ENCODE results near the gene OPCML.

Gene OPCML

DNA sequence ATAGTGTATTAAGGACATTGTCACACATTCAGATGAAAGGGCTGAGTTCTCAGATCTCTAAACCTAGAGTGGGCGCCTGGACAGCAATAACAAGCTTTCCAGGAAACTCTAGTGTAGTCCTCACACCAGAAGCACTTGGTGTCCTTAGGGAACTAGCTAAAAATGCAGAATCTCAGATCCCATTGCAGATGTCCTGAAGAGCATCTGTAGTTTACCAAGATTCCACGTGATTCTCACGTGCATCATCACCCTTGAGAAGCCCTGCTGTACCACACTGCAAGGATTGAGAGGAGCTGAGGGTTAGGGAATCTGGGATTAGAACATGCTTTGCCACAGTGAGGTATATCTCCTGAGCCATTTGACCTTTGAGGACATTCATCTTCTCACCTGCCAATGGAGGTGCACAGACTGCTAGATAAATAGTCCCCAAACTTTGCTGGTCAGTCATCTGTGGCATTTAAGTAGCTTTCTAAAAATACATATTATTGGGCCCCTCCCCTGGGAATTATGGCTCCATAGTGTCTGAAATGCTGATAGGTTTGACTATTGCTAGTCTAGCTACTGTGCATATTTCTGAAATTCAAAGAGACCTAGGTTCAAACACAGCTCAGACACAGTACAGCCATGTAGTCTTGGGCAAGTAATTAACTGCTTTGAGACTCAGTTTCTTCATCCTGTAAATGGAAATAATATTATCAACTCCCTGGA, 1068.9 kb downstream of the OPCML start:
- no peaks in the 10 kb centered on the region for H3K36me3 ChIP-seq (ENCODE audit: insufficient read depth, low read length)
- H3K9ac ChIP-seq (ENCODE audit: low read depth, low read length), result no peak overlapping the region
- H3K9me3 ChIP-seq (ENCODE audit: control insufficient read depth, insufficient read depth, low read length), result no peaks in the 10 kb centered on the region
- H3K4me1 ChIP-seq (ENCODE audit: insufficient read depth, low read length), result no peaks in the 10 kb centered on the region

DNA sequence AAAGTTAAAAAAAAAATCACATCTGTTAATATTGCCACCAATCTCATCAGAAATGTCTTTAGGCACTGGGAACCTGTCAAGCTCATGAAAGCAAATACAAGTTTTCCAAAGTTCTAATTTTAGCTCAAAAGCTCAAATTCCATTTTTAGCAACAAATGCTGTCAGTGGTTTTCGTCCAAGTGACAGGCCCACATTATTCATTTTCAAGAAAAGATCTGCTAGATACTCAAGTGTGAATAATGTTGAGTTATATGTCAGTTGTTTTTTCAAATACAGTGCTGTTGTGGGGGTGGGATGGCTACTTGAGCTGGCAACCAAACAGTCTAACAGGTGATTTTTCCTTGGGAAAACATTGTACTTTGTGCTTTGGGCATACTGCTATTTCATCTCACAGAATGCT, 1072.6 kb downstream of the OPCML start:
- Histone ChIP-seq H3K36me3 (ENCODE audit: insufficient read depth, low read length) (no peaks in the 10 kb centered on the region), H3K9ac (ENCODE audit: low read depth, low read length) (no peak overlapping the region), H3K9me3 (ENCODE audit: control insufficient read depth, insufficient read depth, low read length) (no peaks in the 10 kb centered on the region), H3K4me1 (ENCODE audit: insufficient read depth, low read length) (0 out of 2 replicates have a peak, but pooled peaks cover 6% of the 10 kb centered on the region)

DNA sequence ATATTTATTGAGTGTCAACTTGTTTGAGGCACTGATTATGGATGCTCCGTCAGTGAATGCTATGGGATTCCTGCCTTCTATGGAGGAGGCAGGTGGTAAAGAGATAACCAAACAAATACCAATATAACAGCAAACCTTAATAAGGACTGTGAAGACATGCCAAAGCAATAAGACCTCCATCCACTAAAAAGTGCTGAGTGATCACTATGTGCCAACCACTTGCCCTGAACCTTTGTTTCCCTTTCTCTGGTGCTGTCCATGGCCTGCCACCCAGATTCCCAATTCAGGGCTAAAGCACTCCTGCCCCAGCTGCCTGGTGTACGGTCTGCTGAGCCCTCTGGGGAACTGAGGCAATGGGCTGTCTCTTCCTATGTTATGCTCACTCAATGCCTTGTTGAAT, 1074.9 kb downstream of the OPCML start:
- Histone ChIP-seq H3K4me1 (ENCODE audit: insufficient read depth, low read length) (0 out of 2 replicates have a peak, but pooled peaks cover 6% of the 10 kb centered on the region), H3K9me3 (ENCODE audit: control insufficient read depth, insufficient read depth, low read length) (no peaks in the 10 kb centered on the region), H3K36me3 (ENCODE audit: insufficient read depth, low read length) (no peaks in the 10 kb centered on the region), H3K9ac (ENCODE audit: low read depth, low read length) (no peak overlapping the region)

DNA sequence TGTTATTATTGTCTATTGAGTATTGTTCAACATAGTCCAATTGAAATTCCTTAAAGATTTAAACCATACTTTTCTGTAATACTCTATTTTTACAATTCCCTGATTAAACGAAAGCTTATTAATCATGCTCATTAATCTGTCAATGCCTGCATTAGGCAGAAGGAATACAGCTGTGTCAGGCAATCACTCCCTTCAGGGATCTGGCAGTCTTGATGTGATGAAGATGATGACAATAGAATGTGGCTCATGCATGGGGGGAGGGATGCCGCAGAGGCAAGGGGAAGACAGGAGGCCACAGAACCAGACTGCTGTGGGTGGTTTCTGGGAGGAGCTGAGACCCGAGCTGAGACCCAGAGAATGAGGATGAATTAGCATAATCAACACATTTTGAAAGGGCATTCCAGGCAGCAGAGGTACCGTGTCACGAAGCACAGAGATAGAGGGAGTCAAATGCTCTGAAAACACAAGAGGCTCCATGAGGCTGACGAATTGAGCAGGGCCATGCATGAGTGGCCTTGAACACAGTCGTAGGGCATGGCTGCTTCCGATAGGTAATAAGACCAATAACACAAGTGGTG, 1075.5 kb downstream of the OPCML start:
- H3K9me3 ChIP-seq (ENCODE audit: control insufficient read depth, insufficient read depth, low read length), result no peaks in the 10 kb centered on the region
- H3K36me3 ChIP-seq (ENCODE audit: insufficient read depth, low read length), result no peaks in the 10 kb centered on the region
- peaks cover 10% of the 10 kb centered on the region for H3K4me1 ChIP-seq (ENCODE audit: insufficient read depth, low read length)
- H3K9ac ChIP-seq (ENCODE audit: low read depth, low read length), result no peak overlapping the region

DNA sequence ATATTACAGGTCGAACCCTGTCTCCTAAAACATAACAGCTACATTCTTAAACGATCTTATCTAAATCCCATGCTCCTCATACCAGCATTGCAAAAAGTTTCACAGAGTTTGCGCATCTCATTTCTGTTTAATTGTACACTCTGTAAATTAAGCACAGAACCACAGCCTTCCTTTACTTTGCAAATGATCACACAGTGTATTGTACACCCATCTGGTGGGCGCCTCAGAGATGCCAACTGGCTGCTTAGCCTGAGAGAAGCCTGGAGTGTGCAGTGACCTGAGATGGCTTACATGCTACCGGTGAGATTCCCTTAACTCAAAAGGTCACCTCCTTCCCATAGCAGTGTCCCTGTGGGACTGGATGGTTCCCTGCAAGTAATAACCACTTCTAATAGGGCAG, 1077.3 kb downstream of the OPCML start:
- no peaks in the 10 kb centered on the region for H3K9me3 ChIP-seq (ENCODE audit: control insufficient read depth, insufficient read depth, low read length)
- H3K36me3 ChIP-seq (ENCODE audit: insufficient read depth, low read length), result no peaks in the 10 kb centered on the region
- H3K4me1 ChIP-seq (ENCODE audit: insufficient read depth, low read length), result peaks cover 14% of the 10 kb centered on the region
- H3K9ac ChIP-seq (ENCODE audit: low read depth, low read length), result no peak overlapping the region

DNA sequence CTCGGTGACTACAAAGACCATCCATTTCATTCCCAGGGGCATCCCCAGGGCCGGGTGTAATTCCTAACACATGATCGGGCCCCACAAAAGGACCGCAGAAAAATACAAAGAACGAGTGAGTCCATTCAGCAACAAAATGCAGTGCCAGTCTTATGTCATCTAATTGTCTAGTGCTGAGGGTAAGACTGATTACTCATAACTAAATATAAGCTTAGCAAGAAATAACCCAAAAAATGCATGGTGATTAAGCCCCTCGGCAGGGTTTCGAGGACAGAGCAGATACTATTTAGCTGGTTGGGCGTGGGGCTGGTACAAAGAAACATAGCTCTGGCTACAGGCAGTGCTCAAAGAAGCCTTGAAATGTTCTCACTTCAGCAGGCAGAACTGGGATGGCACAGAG, 1078.9 kb downstream of the OPCML start:
- Histone ChIP-seq H3K9me3 (ENCODE audit: control insufficient read depth, insufficient read depth, low read length) (no peaks in the 10 kb centered on the region), H3K9ac (ENCODE audit: low read depth, low read length) (no peak overlapping the region), H3K4me1 (ENCODE audit: insufficient read depth, low read length) (peaks cover 14% of the 10 kb centered on the region), H3K36me3 (ENCODE audit: insufficient read depth, low read length) (no peaks in the 10 kb centered on the region)

DNA sequence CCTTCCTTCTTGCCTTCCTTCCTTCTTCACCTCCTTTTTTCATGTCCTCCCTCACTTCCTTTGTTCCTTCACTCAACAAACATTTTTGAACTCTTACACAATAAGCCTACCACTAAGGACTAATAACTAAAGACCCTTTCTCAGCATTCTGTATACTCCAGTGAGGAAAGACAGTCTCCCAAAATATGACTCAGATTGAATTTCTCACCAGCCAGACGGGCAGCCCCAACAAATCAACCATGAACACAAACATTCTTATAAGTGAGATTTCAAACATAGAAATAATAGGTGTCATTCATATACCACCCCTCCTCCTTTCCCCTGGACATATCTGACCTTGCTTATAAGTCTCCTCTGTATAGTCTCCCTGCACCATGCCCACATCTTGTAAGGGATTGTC, 1079.7 kb downstream of the OPCML start:
- no peaks in the 10 kb centered on the region for H3K9me3 ChIP-seq (ENCODE audit: control insufficient read depth, insufficient read depth, low read length)
- no peaks in the 10 kb centered on the region for H3K36me3 ChIP-seq (ENCODE audit: insufficient read depth, low read length)
- no peak overlapping the region for H3K9ac ChIP-seq (ENCODE audit: low read depth, low read length)
- peaks cover 14% of the 10 kb centered on the region for H3K4me1 ChIP-seq (ENCODE audit: insufficient read depth, low read length)

DNA sequence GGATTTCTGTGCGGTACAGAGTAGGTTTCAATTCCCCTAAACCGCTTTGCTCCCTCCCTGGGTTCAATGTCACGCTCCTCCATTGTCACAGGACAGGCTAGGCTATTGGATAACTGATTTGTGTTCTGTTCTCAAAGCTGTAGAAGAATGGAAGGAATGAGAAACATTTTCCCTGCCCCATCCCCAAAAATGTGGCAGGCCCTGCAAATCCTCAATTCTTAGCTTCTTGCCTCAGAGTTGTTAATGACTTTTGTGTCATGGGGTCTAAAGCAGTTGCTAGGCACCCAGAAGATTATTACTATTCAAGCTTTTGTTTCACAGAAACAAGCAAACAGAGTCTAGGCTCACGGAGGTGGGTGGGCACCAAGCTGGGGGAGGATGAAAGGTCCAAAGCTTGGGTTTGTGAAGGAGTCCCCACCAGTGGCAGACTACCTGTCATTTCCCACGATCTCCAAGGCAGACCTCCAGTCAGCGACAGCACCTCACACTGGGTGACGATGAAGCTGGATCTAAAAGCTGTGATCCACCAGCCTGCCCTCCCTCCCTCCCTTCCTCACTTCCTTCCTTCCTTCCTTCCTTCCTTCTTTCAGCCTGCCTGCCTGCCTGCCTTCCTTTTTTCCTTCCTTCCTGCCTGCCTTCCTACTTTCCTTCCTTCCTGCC, 1080.2 kb downstream of the OPCML start:
- H3K9me3 ChIP-seq (ENCODE audit: control insufficient read depth, insufficient read depth, low read length), result no peaks in the 10 kb centered on the region
- H3K36me3 ChIP-seq (ENCODE audit: insufficient read depth, low read length), result no peaks in the 10 kb centered on the region
- H3K9ac ChIP-seq (ENCODE audit: low read depth, low read length), result no peak overlapping the region
- H3K4me1 ChIP-seq (ENCODE audit: insufficient read depth, low read length), result peaks cover 13% of the 10 kb centered on the region

DNA sequence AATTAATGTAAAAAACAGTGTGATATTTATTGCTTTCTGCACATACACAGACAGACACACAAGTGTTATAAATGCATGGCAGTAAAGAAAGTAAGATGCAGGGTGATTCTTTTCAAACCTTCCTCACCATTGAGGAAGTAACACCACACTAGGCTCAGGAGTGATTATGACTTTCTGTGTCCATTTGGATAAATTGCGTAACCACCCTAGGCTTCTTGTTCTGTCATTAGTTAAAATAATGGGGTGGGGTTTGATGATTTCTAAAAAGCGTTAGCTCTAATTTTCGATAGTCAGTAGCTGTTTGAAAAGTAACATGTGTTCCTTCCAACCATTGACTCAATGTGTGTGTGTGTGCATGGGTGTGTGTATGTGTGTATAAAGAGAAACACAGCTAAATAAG, 1081.7 kb downstream of the OPCML start:
- no peaks in the 10 kb centered on the region for H3K36me3 ChIP-seq (ENCODE audit: insufficient read depth, low read length)
- H3K9ac ChIP-seq (ENCODE audit: low read depth, low read length), result no peak overlapping the region
- peaks cover 7% of the 10 kb centered on the region for H3K4me1 ChIP-seq (ENCODE audit: insufficient read depth, low read length)
- no peaks in the 10 kb centered on the region for H3K9me3 ChIP-seq (ENCODE audit: control insufficient read depth, insufficient read depth, low read length)

DNA sequence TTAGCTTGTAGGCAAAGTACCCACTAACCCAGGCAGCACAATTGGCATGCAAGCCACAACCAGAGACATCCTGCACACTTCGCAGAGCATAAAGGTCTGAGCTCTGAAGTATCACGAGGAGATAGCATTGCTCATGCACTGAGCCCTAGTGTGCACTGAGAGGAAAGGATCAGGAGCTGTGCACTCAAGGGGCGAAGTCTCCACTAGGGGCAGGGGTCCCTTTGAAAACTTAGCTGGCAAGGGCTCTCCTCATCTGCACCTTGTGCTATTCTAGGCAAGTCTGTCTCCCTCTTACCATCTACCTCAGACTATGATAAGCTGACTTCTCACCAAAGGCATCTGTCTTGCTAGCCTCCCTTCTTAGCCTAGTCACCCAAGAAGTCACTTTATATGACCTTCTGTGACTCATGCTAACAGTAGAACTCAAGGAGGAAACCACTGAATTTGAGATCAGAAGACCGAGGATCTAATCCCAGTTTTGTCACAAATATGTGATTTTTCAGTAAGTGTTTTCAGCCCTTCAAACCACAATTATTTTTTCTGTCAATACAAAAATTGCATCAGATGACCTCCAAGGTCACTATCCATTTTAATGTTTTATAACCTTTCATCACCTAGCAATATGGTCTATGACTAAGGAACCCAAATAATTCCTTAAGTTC, 1083.8 kb downstream of the OPCML start:
- Histone ChIP-seq H3K9ac (ENCODE audit: low read depth, low read length) (no peak overlapping the region), H3K36me3 (ENCODE audit: insufficient read depth, low read length) (no peaks in the 10 kb centered on the region), H3K9me3 (ENCODE audit: control insufficient read depth, insufficient read depth, low read length) (no peaks in the 10 kb centered on the region), H3K4me1 (ENCODE audit: insufficient read depth, low read length) (peaks cover 7% of the 10 kb centered on the region)

DNA sequence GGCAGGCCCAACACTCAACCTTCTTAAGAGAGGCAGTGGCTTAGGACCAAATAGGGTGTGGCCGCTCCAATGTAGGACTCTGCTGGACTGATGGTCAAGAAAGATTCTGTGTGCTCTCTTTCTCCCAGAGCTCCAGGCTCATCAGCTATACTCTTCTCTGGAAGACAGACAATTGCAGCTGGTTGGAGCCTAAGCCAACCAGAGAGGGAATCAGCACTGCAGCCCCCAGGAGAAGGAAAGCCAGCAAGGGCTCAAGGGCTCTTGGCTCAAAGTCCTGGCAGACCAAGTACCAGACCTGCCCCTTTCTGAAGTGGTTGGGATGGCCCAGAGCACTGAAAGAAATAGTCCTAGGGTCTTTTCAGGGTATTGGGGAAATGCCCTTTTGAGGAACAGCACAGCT, 1084.5 kb downstream of the OPCML start:
- Histone ChIP-seq H3K36me3 (ENCODE audit: insufficient read depth, low read length) (no peaks in the 10 kb centered on the region), H3K9me3 (ENCODE audit: control insufficient read depth, insufficient read depth, low read length) (no peaks in the 10 kb centered on the region), H3K4me1 (ENCODE audit: insufficient read depth, low read length) (peaks cover 7% of the 10 kb centered on the region)

DNA sequence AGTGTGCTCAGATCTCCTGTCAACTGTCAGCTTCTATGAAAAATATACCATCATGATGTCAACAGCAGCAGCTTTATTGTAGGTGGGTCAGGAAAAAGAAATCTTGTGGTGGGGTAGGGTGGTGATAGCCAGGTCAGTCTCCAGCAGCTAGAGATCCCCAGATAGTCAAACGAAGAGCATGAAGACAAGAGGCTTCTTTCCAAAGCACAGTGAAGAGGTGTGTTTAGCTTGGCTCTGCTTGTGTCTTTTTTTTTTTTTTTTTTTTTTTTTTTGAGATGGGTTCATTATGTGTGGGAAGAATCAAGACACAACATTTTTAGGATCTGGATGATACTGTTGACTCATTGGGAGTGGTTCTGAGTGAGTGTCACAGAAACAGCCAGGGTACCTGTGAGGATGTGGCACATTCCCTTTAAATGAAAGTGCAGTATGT, 1086.4 kb downstream of the OPCML start:
- H3K9ac ChIP-seq (ENCODE audit: low read depth, low read length), result no peak overlapping the region
- no peaks in the 10 kb centered on the region; the same call in 1 of the 2 replicates for H3K4me1 ChIP-seq (ENCODE audit: insufficient read depth, low read length)
- no peaks in the 10 kb centered on the region for H3K9me3 ChIP-seq (ENCODE audit: control insufficient read depth, insufficient read depth, low read length)
- H3K36me3 ChIP-seq (ENCODE audit: insufficient read depth, low read length), result no peaks in the 10 kb centered on the region

More for the DNA sequence above, 1084.5 kb downstream of the OPCML start:
- H3K9ac ChIP-seq (ENCODE audit: low read depth, low read length), result no peak overlapping the region

DNA sequence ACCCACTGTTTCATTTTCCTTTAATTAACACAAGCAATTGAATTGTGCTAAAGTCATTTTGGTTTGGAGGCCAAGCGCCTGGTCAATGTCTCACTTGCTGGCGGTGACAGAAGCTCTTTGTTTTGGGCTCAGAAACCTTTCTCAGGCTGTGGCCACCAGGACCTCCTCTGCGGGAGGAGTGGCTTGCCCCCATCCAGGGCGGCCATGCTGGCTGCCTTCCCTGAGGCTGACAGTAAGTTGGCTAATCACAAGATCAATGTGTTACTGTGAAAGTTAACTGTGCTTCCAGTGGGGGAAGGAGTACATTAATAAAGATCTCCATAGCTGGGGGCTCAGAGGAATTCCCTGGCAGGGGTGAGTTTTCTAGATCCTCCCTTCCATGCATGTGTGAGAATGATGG, 1087.4 kb downstream of the OPCML start:
- no peaks in the 10 kb centered on the region for H3K4me1 ChIP-seq (ENCODE audit: insufficient read depth, low read length)
- H3K36me3 ChIP-seq (ENCODE audit: insufficient read depth, low read length), result no peaks in the 10 kb centered on the region
- no peak overlapping the region for H3K9ac ChIP-seq (ENCODE audit: low read depth, low read length)
- no peaks in the 10 kb centered on the region for H3K9me3 ChIP-seq (ENCODE audit: control insufficient read depth, insufficient read depth, low read length)

DNA sequence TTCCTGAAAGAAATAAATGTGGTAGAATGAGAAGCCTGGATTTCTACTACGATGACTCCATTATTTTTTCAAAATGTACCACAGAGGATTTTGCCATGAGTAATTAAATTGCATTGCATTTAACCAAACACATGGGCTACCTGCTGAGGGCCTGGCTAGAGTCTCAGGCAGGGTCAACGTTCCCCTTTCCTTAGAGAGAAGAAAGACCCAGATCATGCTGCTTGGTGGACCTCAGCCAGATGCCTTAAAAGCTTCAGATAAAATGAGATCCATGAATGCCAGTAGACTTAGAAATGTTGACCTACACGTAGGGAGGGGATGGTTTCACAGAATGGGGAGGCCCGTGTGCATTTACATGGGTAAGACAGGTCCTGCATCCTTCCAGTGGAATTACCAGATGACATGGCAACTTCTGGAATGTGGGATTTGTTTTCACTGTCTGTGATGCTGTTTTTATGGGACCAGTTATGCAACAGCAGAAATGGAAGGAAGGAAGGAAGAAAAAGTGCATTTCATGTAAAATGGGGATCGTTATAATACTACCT, 1092.5 kb downstream of the OPCML start:
- Histone ChIP-seq H3K36me3 (ENCODE audit: insufficient read depth, low read length) (no peaks in the 10 kb centered on the region), H3K9ac (ENCODE audit: low read depth, low read length) (no peak overlapping the region), H3K4me1 (ENCODE audit: insufficient read depth, low read length) (no peaks in the 10 kb centered on the region), H3K9me3 (ENCODE audit: control insufficient read depth, insufficient read depth, low read length) (no peaks in the 10 kb centered on the region)
